ENCODE measurements around the gene BLM. TPM values are rescaled to one million over a fixed set of nuclear protein-coding genes. Genes with fewer than 3 reads are reported as not detected.

The BLM gene
- total and polyA plus RNA-seq, 10 of the 15 experiments (the other 5 are each of a cell fraction or from before 2014, with no cell fraction given) = 23.0 to 68.4 (median 43.9) TPM

- intact Hi-C loops (cut with micrococcal nuclease; ENCODE audit: unreplicated experiment) (no loop called here), in situ Hi-C loops (cut with MboI) (no loop called here)
- BruUV-seq (replicated peaks) = no TSS peak
- FAIRE-seq (no peak), DNase-seq (ENCODE audit: low read depth, low spot score) (no peak), ATAC-seq (no peak)
- Histone ChIP-seq H3K79me2 (ENCODE audit: control insufficient read depth, insufficient read depth, low read length) (peaks cover under 1% of the 10 kb centered on the region), H4K20me1 (ENCODE audit: control insufficient read depth, insufficient read depth) (no peaks in the 10 kb centered on the region), H3K9ac (ENCODE audit: control insufficient read depth, insufficient read depth, low read length) (no peak overlapping the region), H3K9me3 (replicated peaks; ENCODE audit: control insufficient read depth, insufficient read depth, low read length) (no peaks in the 10 kb centered on the region), H2AFZ (ENCODE audit: control insufficient read depth, low read depth, low read length) (no peak overlapping the region), H3K27me3 (replicated peaks in 1 of 2; ENCODE audit: control insufficient read depth in 2 of 2, insufficient read depth in 2 of 2, low read length in 1 of 2) (no peaks in the 10 kb centered on the region), H3K36me3 (ENCODE audit: control insufficient read depth in 2 of 2, insufficient read depth in 2 of 2, low read length in 1 of 2) (no peaks in the 10 kb centered on the region), H3K4me1 (ENCODE audit: control insufficient read depth, insufficient read depth, low read length) (peaks cover 17% of the 10 kb centered on the region), H3K4me3 (no peak overlapping the region), H3K4me2 (ENCODE audit: control insufficient read depth, insufficient read depth) (no peak overlapping the region), H3K27ac (ENCODE audit: control insufficient read depth, insufficient read depth) (no peak overlapping the region)
- ChIA-PET CTCF (no interaction called here), SMC1A (ENCODE audit: uncharacterized antibody, unreplicated experiment) (no interaction called here), RAD21 (ENCODE audit: unreplicated experiment) (no interaction called here), POLR2A (interaction anchor here (1.7 kb wide), 1 partner anchor 14 kb away, joined by 4 read pairs; no protein-coding TSS in a partner anchor)
- 61% methylated on average over 4 of the region's 4 CpGs for WGBS (ENCODE audit: insufficient coverage, insufficient replicate concordance, low lambda C conversion rate, missing lambda C conversion rate)
- TF ChIP-seq RAD51 (IDR thresholded peaks at IDR 0.05) (no peak), IKZF2 (IDR thresholded peaks at IDR 0.05) (no peak), GATAD2B (conservative IDR thresholded peaks at IDR 0.05; ENCODE audit: low read depth) (no peak), RB1 (IDR thresholded peaks at IDR 0.05; ENCODE audit: borderline replicate concordance) (no peak), MYB (IDR thresholded peaks at IDR 0.05; ENCODE audit: borderline replicate concordance, low read depth, low read length) (no peak), TCF3 (IDR thresholded peaks at IDR 0.05; ENCODE audit: borderline replicate concordance, insufficient read depth, low read depth, low read length) (no peak), EP300 (IDR thresholded peaks at IDR 0.05; ENCODE audit: borderline replicate concordance in 1 of 2, control insufficient read depth in 1 of 2, low read depth in 2 of 2, low read length in 2 of 2) (no peak), YY1 (IDR thresholded peaks at IDR 0.05; ENCODE audit: low read depth, low read length) (no peak), LARP7 (IDR thresholded peaks at IDR 0.05) (no peak), SP1 (IDR thresholded peaks at IDR 0.05; ENCODE audit: low read depth, low read length) (no peak), TCF12 (IDR thresholded peaks at IDR 0.05; ENCODE audit: low read depth, low read length) (no peak), JUND (IDR thresholded peaks at IDR 0.05; ENCODE audit: low read depth, low read length) (no peak)
- TF ChIP-seq, protein P1, sequence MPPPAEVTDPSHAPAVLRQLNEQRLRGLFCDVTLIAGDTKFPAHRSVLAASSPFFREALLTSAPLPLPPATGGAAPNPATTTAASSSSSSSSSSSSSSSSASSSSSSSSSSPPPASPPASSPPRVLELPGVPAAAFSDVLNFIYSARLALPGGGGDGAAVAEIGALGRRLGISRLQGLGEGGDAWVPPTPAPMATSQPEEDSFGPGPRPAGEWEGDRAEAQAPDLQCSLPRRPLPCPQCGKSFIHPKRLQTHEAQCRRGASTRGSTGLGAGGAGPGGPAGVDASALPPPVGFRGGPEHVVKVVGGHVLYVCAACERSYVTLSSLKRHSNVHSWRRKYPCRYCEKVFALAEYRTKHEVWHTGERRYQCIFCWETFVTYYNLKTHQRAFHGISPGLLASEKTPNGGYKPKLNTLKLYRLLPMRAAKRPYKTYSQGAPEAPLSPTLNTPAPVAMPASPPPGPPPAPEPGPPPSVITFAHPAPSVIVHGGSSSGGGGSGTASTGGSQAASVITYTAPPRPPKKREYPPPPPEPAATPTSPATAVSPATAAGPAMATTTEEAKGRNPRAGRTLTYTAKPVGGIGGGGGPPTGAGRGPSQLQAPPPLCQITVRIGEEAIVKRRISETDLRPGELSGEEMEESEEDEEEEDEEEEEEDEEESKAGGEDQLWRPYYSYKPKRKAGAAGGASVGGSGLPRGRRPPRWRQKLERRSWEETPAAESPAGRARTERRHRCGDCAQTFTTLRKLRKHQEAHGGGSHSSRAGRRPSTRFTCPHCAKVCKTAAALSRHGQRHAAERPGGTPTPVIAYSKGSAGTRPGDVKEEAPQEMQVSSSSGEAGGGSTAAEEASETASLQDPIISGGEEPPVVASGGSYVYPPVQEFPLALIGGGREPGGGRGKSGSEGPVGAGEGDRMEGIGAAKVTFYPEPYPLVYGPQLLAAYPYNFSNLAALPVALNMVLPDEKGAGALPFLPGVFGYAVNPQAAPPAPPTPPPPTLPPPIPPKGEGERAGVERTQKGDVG (CRISPR knock-in tag; IDR thresholded peaks at IDR 0.05) = no peak
Measured at GRCh38 chr15:90865702-90866101, 148.6 kb downstream of the BLM start.

Small RNA genes lying within 50 kb of the gene (small RNA-seq; reads per million reads assigned to genes)
- gene RF00093 = not detected
- not detected for gene RN7SL363P

Other genes with a start within 250 kb of the BLM start
- gene CRTC3, start 187.4 kb upstream of the BLM start, total RNA-seq (2014; rRNA removed) = 16.9 and 17.0 TPM in 2 replicates
- 20.3 and 23.4 TPM in 2 replicates for gene CRTC3, start 187.4 kb upstream of the BLM start, total RNA-seq (2014; rRNA removed; fragmentation: Illumina TruSeq; extraction: Trizol)
- 34.4 and 36.9 TPM in 2 replicates for gene CRTC3, start 187.4 kb upstream of the BLM start, total RNA-seq (2021)
- 12.6 and 19.0 TPM in 2 replicates for gene CRTC3, start 187.4 kb upstream of the BLM start, polyA plus RNA-seq (2011; rRNA removed)
- 22.6 and 26.0 TPM in 2 replicates for gene CRTC3, start 187.4 kb upstream of the BLM start, polyA plus RNA-seq (2014; fragmentation: Illumina TruSeq; extraction: Trizol)
- gene CRTC3, start 187.4 kb upstream of the BLM start, polyA plus RNA-seq (2014; fragmentation: Nextera tagmentation; extraction: Ambion mirVana) = 1 to 10 TPM; 3.5 to 4.2 TPM
- gene CRTC3, start 187.4 kb upstream of the BLM start, polyA plus RNA-seq (2014; rRNA removed) = 22.2 and 22.9 TPM in 2 replicates
- gene CRTC3, start 187.4 kb upstream of the BLM start, polyA plus RNA-seq (2016; fragmentation: Nextera tagmentation; extraction: Ambion mirVana) = 10 to 100 TPM; 18.3 to 18.9 TPM
- gene FURIN, start 151.2 kb downstream of the BLM start, total RNA-seq (2014; rRNA removed) = 20.8 and 24.5 TPM in 2 replicates
- gene FURIN, start 151.2 kb downstream of the BLM start, total RNA-seq (2014; rRNA removed; fragmentation: Illumina TruSeq; extraction: Trizol) = 9.9 and 11.2 TPM in 2 replicates
- 36.9 and 39.9 TPM in 2 replicates for gene FURIN, start 151.2 kb downstream of the BLM start, total RNA-seq (2021)
- 1.9 and 5.6 TPM in 2 replicates for gene FURIN, start 151.2 kb downstream of the BLM start, polyA plus RNA-seq (2011; rRNA removed)
- gene FURIN, start 151.2 kb downstream of the BLM start, polyA plus RNA-seq (2014; fragmentation: Illumina TruSeq; extraction: Trizol) = 3.3 and 10.1 TPM in 2 replicates
- gene FURIN, start 151.2 kb downstream of the BLM start, polyA plus RNA-seq (2014; fragmentation: Nextera tagmentation; extraction: Ambion mirVana) = 1 to 10 TPM in 1 of 2 experiments, under 1 TPM in 1; 0.47 to 1.3 TPM
- 23.2 and 26.3 TPM in 2 replicates for gene FURIN, start 151.2 kb downstream of the BLM start, polyA plus RNA-seq (2014; rRNA removed)
- gene FURIN, start 151.2 kb downstream of the BLM start, polyA plus RNA-seq (2016; fragmentation: Nextera tagmentation; extraction: Ambion mirVana) = 1 to 10 TPM; 5.6 to 5.9 TPM
- 19.5 and 21.7 TPM in 2 replicates for gene FES, start 167.2 kb downstream of the BLM start, total RNA-seq (2014; rRNA removed)
- gene FES, start 167.2 kb downstream of the BLM start, total RNA-seq (2014; rRNA removed; fragmentation: Illumina TruSeq; extraction: Trizol) = 6.1 and 7.0 TPM in 2 replicates
- gene FES, start 167.2 kb downstream of the BLM start, total RNA-seq (2021) = 17.7 and 23.9 TPM in 2 replicates
- 0.07 and 0.09 TPM in 2 replicates for gene FES, start 167.2 kb downstream of the BLM start, polyA plus RNA-seq (2011; rRNA removed)
- gene FES, start 167.2 kb downstream of the BLM start, polyA plus RNA-seq (2014; fragmentation: Illumina TruSeq; extraction: Trizol) = 0.60 and 3.8 TPM in 2 replicates
- 1 to 10 TPM in 1 of 2 experiments, under 1 TPM in 1; 0.56 to 1.0 TPM for gene FES, start 167.2 kb downstream of the BLM start, polyA plus RNA-seq (2014; fragmentation: Nextera tagmentation; extraction: Ambion mirVana)
- 14.6 and 20.6 TPM in 2 replicates for gene FES, start 167.2 kb downstream of the BLM start, polyA plus RNA-seq (2014; rRNA removed)
- 10 to 100 TPM; 12.7 to 16.1 TPM for gene FES, start 167.2 kb downstream of the BLM start, polyA plus RNA-seq (2016; fragmentation: Nextera tagmentation; extraction: Ambion mirVana)
- 25.4 and 29.5 TPM in 2 replicates for gene MAN2A2, start 186.0 kb downstream of the BLM start, total RNA-seq (2014; rRNA removed)
- 16.6 and 18.0 TPM in 2 replicates for gene MAN2A2, start 186.0 kb downstream of the BLM start, total RNA-seq (2014; rRNA removed; fragmentation: Illumina TruSeq; extraction: Trizol)
- 62.4 and 79.4 TPM in 2 replicates for gene MAN2A2, start 186.0 kb downstream of the BLM start, total RNA-seq (2021)
- 19.4 and 38.9 TPM in 2 replicates for gene MAN2A2, start 186.0 kb downstream of the BLM start, polyA plus RNA-seq (2011; rRNA removed)
- gene MAN2A2, start 186.0 kb downstream of the BLM start, polyA plus RNA-seq (2014; fragmentation: Illumina TruSeq; extraction: Trizol) = 26.9 and 47.8 TPM in 2 replicates
- 1 to 10 TPM; 4.2 to 4.4 TPM for gene MAN2A2, start 186.0 kb downstream of the BLM start, polyA plus RNA-seq (2014; fragmentation: Nextera tagmentation; extraction: Ambion mirVana)
- 66.4 and 71.1 TPM in 2 replicates for gene MAN2A2, start 186.0 kb downstream of the BLM start, polyA plus RNA-seq (2014; rRNA removed)
- gene MAN2A2, start 186.0 kb downstream of the BLM start, polyA plus RNA-seq (2016; fragmentation: Nextera tagmentation; extraction: Ambion mirVana) = 10 to 100 TPM; 13.7 to 16.8 TPM
- gene HDDC3, start 215.2 kb downstream of the BLM start, total RNA-seq (2014; rRNA removed) = 25.7 and 27.7 TPM in 2 replicates
- gene HDDC3, start 215.2 kb downstream of the BLM start, total RNA-seq (2014; rRNA removed; fragmentation: Illumina TruSeq; extraction: Trizol) = 19.9 and 21.0 TPM in 2 replicates
- 20.3 and 24.6 TPM in 2 replicates for gene HDDC3, start 215.2 kb downstream of the BLM start, total RNA-seq (2021)
- gene HDDC3, start 215.2 kb downstream of the BLM start, polyA plus RNA-seq (2011; rRNA removed) = 15.2 and 19.3 TPM in 2 replicates
- gene HDDC3, start 215.2 kb downstream of the BLM start, polyA plus RNA-seq (2014; fragmentation: Illumina TruSeq; extraction: Trizol) = 22.2 and 25.7 TPM in 2 replicates
- gene HDDC3, start 215.2 kb downstream of the BLM start, polyA plus RNA-seq (2014; fragmentation: Nextera tagmentation; extraction: Ambion mirVana) = 1 to 10 TPM; 5.6 to 9.0 TPM
- gene HDDC3, start 215.2 kb downstream of the BLM start, polyA plus RNA-seq (2014; rRNA removed) = 30.4 and 32.2 TPM in 2 replicates
- gene HDDC3, start 215.2 kb downstream of the BLM start, polyA plus RNA-seq (2016; fragmentation: Nextera tagmentation; extraction: Ambion mirVana) = 10 to 100 TPM; 35.9 to 39.5 TPM
- gene UNC45A, start 217.9 kb downstream of the BLM start, total RNA-seq (2014; rRNA removed) = 31.6 and 40.4 TPM in 2 replicates
- gene UNC45A, start 217.9 kb downstream of the BLM start, total RNA-seq (2014; rRNA removed; fragmentation: Illumina TruSeq; extraction: Trizol) = 21.3 TPM in 2 replicates
- 56.3 and 58.9 TPM in 2 replicates for gene UNC45A, start 217.9 kb downstream of the BLM start, total RNA-seq (2021)
- gene UNC45A, start 217.9 kb downstream of the BLM start, polyA plus RNA-seq (2011; rRNA removed) = 24.2 and 40.5 TPM in 2 replicates
- 12.6 and 22.1 TPM in 2 replicates for gene UNC45A, start 217.9 kb downstream of the BLM start, polyA plus RNA-seq (2014; fragmentation: Illumina TruSeq; extraction: Trizol)
- 10 to 100 TPM; 10.3 to 19.8 TPM for gene UNC45A, start 217.9 kb downstream of the BLM start, polyA plus RNA-seq (2014; fragmentation: Nextera tagmentation; extraction: Ambion mirVana)
- 44.5 and 48.8 TPM in 2 replicates for gene UNC45A, start 217.9 kb downstream of the BLM start, polyA plus RNA-seq (2014; rRNA removed)
- 10 to 100 TPM; 56.6 to 57.8 TPM for gene UNC45A, start 217.9 kb downstream of the BLM start, polyA plus RNA-seq (2016; fragmentation: Nextera tagmentation; extraction: Ambion mirVana)
- gene RCCD1, start 237.5 kb downstream of the BLM start, total RNA-seq (2014; rRNA removed) = 19.5 and 19.7 TPM in 2 replicates
- gene RCCD1, start 237.5 kb downstream of the BLM start, total RNA-seq (2014; rRNA removed; fragmentation: Illumina TruSeq; extraction: Trizol) = 10.0 and 10.6 TPM in 2 replicates
- 23.5 and 25.6 TPM in 2 replicates for gene RCCD1, start 237.5 kb downstream of the BLM start, total RNA-seq (2021)
- 19.1 and 22.1 TPM in 2 replicates for gene RCCD1, start 237.5 kb downstream of the BLM start, polyA plus RNA-seq (2011; rRNA removed)
- 10.7 and 11.5 TPM in 2 replicates for gene RCCD1, start 237.5 kb downstream of the BLM start, polyA plus RNA-seq (2014; fragmentation: Illumina TruSeq; extraction: Trizol)
- 1 to 10 TPM; 5.2 to 8.0 TPM for gene RCCD1, start 237.5 kb downstream of the BLM start, polyA plus RNA-seq (2014; fragmentation: Nextera tagmentation; extraction: Ambion mirVana)
- 27.3 and 27.4 TPM in 2 replicates for gene RCCD1, start 237.5 kb downstream of the BLM start, polyA plus RNA-seq (2014; rRNA removed)
- gene RCCD1, start 237.5 kb downstream of the BLM start, polyA plus RNA-seq (2016; fragmentation: Nextera tagmentation; extraction: Ambion mirVana) = 10 to 100 TPM; 29.5 to 30.4 TPM

All from GM12878 (cell line).